NCI-H2107 treated with DMSO at 0.1 percent for 48 hours (cell line): ENCODE data around the gene MEIKIN.

Experiments
- DNase-seq: peaks from one replicate; lab custom pipeline; 2025; ENCODE audit not compliant: unreplicated experiment; lab: John Stamatoyannopoulos, UW

Gene MEIKIN

DNA sequence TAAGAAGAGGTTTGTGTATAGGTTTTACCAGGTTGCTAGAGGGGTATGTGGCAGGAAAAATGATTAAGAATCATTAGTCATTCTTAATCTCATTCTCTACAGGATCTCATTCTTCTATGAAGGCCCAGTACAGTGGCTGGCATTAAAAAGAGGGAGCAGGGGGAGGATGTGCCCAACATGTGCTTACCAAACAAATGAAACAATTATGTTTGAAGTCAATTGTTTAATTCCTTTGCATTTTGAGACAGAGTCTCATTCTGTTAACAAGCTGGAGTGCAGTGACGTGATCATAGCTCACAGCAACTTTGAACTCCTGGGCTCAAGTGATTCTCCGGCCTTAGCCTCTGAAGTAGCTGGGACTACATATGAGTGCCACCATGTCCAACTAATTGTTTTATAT is 171.7 kb downstream of the MEIKIN start:
- no peak for DNase-seq

- DNase-seq, result no peak
These were observed 173.8 kb downstream of the MEIKIN start for GRCh38 chr5:131771692-131772091.

DNA sequence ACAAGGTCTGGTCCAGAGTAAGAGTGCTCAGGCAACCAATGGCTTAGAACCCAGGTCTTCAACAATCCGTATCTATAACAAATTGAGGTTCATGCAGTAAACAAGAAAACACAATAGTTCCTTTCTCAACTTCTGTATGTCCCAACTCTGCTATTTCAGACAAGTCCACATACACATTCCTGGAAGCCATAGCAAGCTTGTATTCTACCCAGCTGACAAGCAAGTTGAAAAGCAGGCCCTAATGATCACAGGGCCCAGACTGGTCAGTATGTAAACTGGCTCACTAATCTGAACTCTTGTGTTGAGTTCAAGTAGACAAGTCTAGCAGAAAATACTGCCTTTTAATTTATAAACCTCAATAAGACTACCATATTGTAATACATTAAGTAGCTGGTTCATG is 175.5 kb downstream of the MEIKIN start:
- no peak for DNase-seq

DNA sequence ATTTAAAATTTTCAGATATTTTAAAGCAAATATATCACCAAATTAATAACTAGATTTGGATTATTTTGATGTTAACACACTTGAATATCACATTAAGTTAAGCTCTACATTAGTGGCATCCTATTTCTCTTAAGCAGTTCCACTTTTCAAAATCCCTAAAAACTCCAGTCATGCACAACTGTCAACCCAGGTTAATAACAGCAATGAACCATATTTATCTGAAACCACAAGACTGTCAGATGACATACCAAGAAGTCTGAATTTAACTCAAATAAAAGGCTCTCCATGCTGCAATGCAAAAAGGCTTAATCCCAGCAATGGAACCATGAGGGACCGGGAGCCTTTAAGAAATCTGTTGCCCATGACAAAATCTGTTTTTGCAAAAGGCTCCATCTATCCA is 176.1 kb downstream of the MEIKIN start:
- DNase-seq, result no peak

GRCh38 chr5:131767891-131768290 is 177.6 kb downstream of the MEIKIN start:
- no peak for DNase-seq

DNA sequence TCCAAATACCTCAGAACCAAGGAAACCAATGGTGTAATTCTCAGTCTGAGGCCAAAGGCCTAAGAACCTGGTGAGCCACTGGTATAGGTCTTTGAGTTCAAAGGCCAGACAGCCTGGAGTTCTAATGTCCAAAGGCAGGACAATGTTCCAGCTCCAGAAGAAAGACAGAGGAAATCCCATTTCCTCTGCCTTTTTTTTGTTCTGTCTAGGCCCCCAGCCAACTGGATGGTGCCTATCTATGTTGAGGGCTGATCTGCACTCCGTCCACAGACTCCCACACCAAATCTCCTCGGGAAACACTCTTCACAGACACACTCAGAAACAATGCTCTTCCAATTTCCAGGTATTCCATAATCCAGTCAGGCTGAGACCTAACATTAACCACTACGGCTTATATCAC is 178.8 kb downstream of the MEIKIN start:
- DNase-seq, result no peak

DNA sequence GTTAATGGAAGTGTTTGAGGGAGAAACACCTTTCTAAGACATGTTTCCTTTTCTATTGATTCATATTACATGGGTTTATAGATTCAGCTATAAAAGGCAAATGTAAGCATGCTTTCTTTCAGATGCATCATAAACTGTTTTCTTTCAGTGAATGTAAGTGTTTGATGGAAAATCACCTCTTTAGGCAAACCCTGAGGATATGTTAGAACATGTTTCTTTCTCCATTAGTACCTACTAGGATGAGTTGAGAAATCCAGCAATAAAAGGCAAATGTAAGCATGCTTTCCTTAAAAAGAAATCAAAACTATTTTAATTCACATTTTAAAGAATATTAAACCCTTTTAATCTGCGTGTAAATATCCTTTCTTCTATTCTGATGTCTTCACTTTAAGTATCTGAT is 180.2 kb downstream of the MEIKIN start:
- no peak for DNase-seq

- DNase-seq, result no peak
These were observed 181.5 kb downstream of the MEIKIN start for GRCh38 chr5:131763968-131764367.

DNA sequence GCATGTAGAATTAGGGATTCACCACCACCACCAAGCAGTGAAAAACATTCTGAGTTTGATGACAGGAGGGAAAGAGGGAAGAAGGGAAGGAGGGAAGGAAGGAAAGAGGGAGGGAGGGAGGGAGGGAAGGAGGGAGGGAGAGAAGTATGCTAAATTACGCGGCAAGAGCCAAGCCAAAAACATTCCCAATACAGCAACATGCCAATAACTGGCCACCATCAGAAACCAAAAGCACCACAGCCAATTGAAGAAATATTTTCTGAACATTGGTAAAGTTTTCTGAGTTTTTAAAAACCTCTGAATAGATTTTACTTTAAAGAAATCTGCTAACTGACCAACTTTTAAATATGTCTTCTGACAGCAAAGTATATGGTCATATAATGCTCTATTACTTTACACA is 184.7 kb downstream of the MEIKIN start:
- no peak for DNase-seq

GRCh38 chr5:131759704-131760103 is 185.8 kb downstream of the MEIKIN start:
- DNase-seq, result no peak

DNA sequence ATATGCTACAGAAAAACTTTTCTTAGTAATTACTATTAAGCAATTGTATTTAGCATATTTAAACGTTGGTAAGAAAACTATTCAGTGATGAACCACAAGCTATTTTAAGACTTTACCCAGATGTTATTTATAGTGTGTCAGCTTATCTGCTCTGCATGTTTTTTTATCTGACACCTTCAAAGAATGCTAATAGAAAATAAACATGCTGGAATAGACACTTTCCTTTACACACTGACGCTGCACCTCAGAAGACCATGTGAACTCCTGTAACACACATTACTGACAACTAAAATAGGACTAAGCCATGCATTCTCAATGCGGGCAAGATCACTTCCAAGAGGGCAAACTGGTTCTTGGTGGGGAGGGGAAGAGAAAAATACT is 187.0 kb downstream of the MEIKIN start:
- no peak for DNase-seq

GRCh38 chr5:131757830-131758519 is 187.5 kb downstream of the MEIKIN start:
- DNase-seq, result no peak
